ENCODE data around the gene STT3B. TPM values are rescaled to one million over a fixed set of nuclear protein-coding genes. Genes with fewer than 3 reads are reported as not detected.

STT3B gene
- total and polyA plus RNA-seq, 2 donors (not counting 1 experiment from before 2014, with no cell fraction given) = 145 to 259 TPM

DNA sequence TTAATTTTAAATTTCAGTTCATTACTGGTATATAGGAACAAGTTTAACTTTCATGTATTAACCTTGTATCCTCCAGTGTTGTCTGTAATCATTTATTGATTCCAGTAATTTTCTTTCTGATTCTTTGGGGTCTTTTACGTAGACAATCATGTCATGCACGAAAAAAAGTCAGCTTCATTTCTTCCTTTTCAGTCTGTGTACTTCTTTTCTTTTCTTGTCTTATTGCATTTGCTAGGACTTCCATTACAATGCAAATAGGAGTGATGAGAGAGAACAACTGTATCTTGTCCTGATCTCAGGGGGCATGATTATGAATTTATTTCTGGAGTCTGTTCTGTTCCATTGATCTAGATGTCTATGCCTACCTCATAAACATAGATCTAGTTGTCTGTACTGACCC, 56.5 kb downstream of the STT3B start:
- H3K4me3 ChIP-seq (replicated peaks in 1 of 4; ENCODE audit: control extremely low read depth in 1 of 4, insufficient read depth in 1 of 4, low read depth in 3 of 4, low read length in 4 of 4) = no peak overlapping the region
- no peak overlapping the region for H3K9ac ChIP-seq (ENCODE audit: insufficient read depth, low read length)
- no peak overlapping the region for H3K27ac ChIP-seq (ENCODE audit: insufficient read depth, low read length)
- H2AFZ ChIP-seq (ENCODE audit: low read length) = no peak overlapping the region
- H3K79me2 ChIP-seq (ENCODE audit: control insufficient read depth, insufficient read depth, low read length) = peaks cover 25% of the 10 kb centered on the region
- H3K4me2 ChIP-seq (ENCODE audit: extremely low read depth, insufficient read depth, low read length) = no peak overlapping the region
- H4K20me1 ChIP-seq (ENCODE audit: control insufficient read depth, extremely low read depth, insufficient read depth, low read length) = no peaks in the 10 kb centered on the region
- no peak for DNase-seq (ENCODE audit: low read depth in 2 of 2)
- H3K4me1 ChIP-seq (ENCODE audit: control insufficient read depth, extremely low read depth, insufficient read depth, low read length) = no peaks in the 10 kb centered on the region
- H3K36me3 ChIP-seq (ENCODE audit: control insufficient read depth, insufficient read depth, low read length) = no peaks in the 10 kb centered on the region
- TF ChIP-seq, protein P1, sequence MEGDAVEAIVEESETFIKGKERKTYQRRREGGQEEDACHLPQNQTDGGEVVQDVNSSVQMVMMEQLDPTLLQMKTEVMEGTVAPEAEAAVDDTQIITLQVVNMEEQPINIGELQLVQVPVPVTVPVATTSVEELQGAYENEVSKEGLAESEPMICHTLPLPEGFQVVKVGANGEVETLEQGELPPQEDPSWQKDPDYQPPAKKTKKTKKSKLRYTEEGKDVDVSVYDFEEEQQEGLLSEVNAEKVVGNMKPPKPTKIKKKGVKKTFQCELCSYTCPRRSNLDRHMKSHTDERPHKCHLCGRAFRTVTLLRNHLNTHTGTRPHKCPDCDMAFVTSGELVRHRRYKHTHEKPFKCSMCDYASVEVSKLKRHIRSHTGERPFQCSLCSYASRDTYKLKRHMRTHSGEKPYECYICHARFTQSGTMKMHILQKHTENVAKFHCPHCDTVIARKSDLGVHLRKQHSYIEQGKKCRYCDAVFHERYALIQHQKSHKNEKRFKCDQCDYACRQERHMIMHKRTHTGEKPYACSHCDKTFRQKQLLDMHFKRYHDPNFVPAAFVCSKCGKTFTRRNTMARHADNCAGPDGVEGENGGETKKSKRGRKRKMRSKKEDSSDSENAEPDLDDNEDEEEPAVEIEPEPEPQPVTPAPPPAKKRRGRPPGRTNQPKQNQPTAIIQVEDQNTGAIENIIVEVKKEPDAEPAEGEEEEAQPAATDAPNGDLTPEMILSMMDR (conservative IDR thresholded peaks at IDR 0.05 in 1 of 2, IDR thresholded peaks at IDR 0.05 in 1 of 2; ENCODE audit: low read depth in 1 of 2, low read length in 2 of 2) = no peak
- no peak for TF ChIP-seq EZH2 (IDR thresholded peaks at IDR 0.05; ENCODE audit: low read length, missing control alignments)
- H3K9me3 ChIP-seq (ENCODE audit: control insufficient read depth, insufficient read depth, low read depth, low read length) = no peaks in the 10 kb centered on the region
- no peaks in the 10 kb centered on the region for H3K27me3 ChIP-seq (ENCODE audit: control insufficient read depth, insufficient read depth, low read length)

DNA sequence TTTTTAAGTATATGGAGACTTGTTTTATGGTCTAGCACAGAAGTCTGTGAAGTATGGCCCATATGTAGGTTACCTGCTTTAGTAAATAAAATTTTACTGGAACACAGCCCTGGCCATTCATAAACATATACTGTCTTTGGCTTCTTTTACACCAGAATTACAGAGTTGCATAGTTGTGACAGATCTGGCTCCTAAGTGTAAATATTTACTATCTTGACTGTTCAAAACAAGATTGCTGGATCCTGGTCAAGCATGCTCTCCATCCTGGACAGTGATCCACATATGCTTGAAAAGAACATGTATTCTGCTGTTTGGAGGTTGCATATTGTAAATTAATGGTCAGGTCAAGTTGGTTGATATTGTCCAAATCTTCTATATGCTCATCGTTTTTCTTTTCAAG, 57.9 kb downstream of the STT3B start:
- H3K4me2 ChIP-seq (ENCODE audit: extremely low read depth, insufficient read depth, low read length) = no peak overlapping the region
- H4K20me1 ChIP-seq (ENCODE audit: control insufficient read depth, extremely low read depth, insufficient read depth, low read length) = no peaks in the 10 kb centered on the region
- H3K79me2 ChIP-seq (ENCODE audit: control insufficient read depth, insufficient read depth, low read length) = peaks cover 27% of the 10 kb centered on the region
- H3K4me3 ChIP-seq (replicated peaks in 1 of 4; ENCODE audit: control extremely low read depth in 1 of 4, insufficient read depth in 1 of 4, low read depth in 3 of 4, low read length in 4 of 4) = no peak overlapping the region
- H3K4me1 ChIP-seq (ENCODE audit: control insufficient read depth, extremely low read depth, insufficient read depth, low read length) = no peaks in the 10 kb centered on the region
- no peaks in the 10 kb centered on the region for H3K9me3 ChIP-seq (ENCODE audit: control insufficient read depth, insufficient read depth, low read depth, low read length)
- no peaks in the 10 kb centered on the region for H3K36me3 ChIP-seq (ENCODE audit: control insufficient read depth, insufficient read depth, low read length)
- TF ChIP-seq EZH2 (IDR thresholded peaks at IDR 0.05; ENCODE audit: low read length, missing control alignments) = no peak
- TF ChIP-seq, protein P1 (conservative IDR thresholded peaks at IDR 0.05 in 1 of 2, IDR thresholded peaks at IDR 0.05 in 1 of 2; ENCODE audit: low read depth in 1 of 2, low read length in 2 of 2) = no peak
- DNase-seq (ENCODE audit: low read depth in 2 of 2) = no peak
- no peaks in the 10 kb centered on the region for H3K27me3 ChIP-seq (ENCODE audit: control insufficient read depth, insufficient read depth, low read length)
- no peak overlapping the region for H3K9ac ChIP-seq (ENCODE audit: insufficient read depth, low read length)
- H3K27ac ChIP-seq (ENCODE audit: insufficient read depth, low read length) = no peak overlapping the region
- no peak overlapping the region for H2AFZ ChIP-seq (ENCODE audit: low read length)

DNA sequence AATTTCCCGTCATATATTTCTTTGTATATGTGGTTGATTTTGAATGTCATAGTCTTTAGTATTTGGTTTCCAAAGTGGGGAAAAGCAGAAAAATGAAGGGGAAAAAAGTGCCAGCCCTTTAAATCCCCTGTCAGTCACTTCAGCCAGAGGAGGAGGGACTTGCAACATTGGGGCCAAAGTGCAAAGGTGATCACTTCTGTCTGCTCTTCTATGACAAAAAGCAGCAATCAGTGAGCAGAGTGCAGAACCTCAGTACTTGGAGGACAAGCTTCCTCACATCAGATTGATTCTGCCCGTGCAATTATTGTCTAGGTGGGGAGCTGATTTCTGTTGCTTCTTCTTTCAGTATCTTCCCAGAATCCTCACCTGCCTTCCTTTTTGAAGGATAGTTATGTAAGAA, 60.0 kb downstream of the STT3B start:
- no peaks in the 10 kb centered on the region for H3K9me3 ChIP-seq (ENCODE audit: control insufficient read depth, insufficient read depth, low read depth, low read length)
- no peak overlapping the region for H3K4me2 ChIP-seq (ENCODE audit: extremely low read depth, insufficient read depth, low read length)
- TF ChIP-seq EZH2 (IDR thresholded peaks at IDR 0.05; ENCODE audit: low read length, missing control alignments) = no peak
- TF ChIP-seq, protein P1 (conservative IDR thresholded peaks at IDR 0.05 in 1 of 2, IDR thresholded peaks at IDR 0.05 in 1 of 2; ENCODE audit: low read depth in 1 of 2, low read length in 2 of 2) = no peak
- no peaks in the 10 kb centered on the region for H4K20me1 ChIP-seq (ENCODE audit: control insufficient read depth, extremely low read depth, insufficient read depth, low read length)
- no peaks in the 10 kb centered on the region for H3K4me1 ChIP-seq (ENCODE audit: control insufficient read depth, extremely low read depth, insufficient read depth, low read length)
- no peak overlapping the region for H3K4me3 ChIP-seq (replicated peaks in 1 of 4; ENCODE audit: control extremely low read depth in 1 of 4, insufficient read depth in 1 of 4, low read depth in 3 of 4, low read length in 4 of 4)
- no peak overlapping the region for H3K27ac ChIP-seq (ENCODE audit: insufficient read depth, low read length)
- peaks cover 23% of the 10 kb centered on the region for H3K79me2 ChIP-seq (ENCODE audit: control insufficient read depth, insufficient read depth, low read length)
- no peak overlapping the region for H2AFZ ChIP-seq (ENCODE audit: low read length)
- H3K27me3 ChIP-seq (ENCODE audit: control insufficient read depth, insufficient read depth, low read length) = no peaks in the 10 kb centered on the region
- DNase-seq (ENCODE audit: low read depth in 2 of 2) = no peak
- no peaks in the 10 kb centered on the region for H3K36me3 ChIP-seq (ENCODE audit: control insufficient read depth, insufficient read depth, low read length)
- no peak overlapping the region for H3K9ac ChIP-seq (ENCODE audit: insufficient read depth, low read length)
